NCI-H1694 treated with DMSO at 0.1 percent for 48 hours (cell line): Measurements from ENCODE around the gene GLYATL3.
"Not testable (repeated sequence)": the region's sequence is repeated elsewhere in the genome, so short reads cannot be mapped to it uniquely, and the experiment has no call there.

Source experiments
- DNase-seq: peaks from one replicate; lab custom pipeline; 2025; lab: John Stamatoyannopoulos, UW

The GLYATL3 gene

GRCh38 chr6:49499623-49500022, at the start of gene GLYATL3:
Gene GLYATL3, plus strand, starts transcription at chr6:49499923. Its CDS starts 12,068 bp downstream, at chr6:49511991.
- DNase-seq = no peak

- DNase-seq = no peak
Observed at GRCh38 chr6:49453221-49453620, 46.5 kb upstream of the GLYATL3 start.

GRCh38 chr6:49454787-49455709, 44.7 kb upstream of the GLYATL3 start:
- no peak for DNase-seq

- no peak for DNase-seq
Observed at GRCh38 chr6:49457771-49458170, 42.0 kb upstream of the GLYATL3 start.

GRCh38 chr6:49462071-49462470, 37.7 kb upstream of the GLYATL3 start:
- DNase-seq = no peak

GRCh38 chr6:49462599-49462926, 37.2 kb upstream of the GLYATL3 start:
- DNase-seq = no peak

- DNase-seq = peak; percentile 87
Observed at GRCh38 chr6:49462927-49463611, 36.7 kb upstream of the GLYATL3 start, which contains the start of the genes CENPQ and MMUT. Gene CENPQ, plus strand, starts transcription at chr6:49463370. Its CDS starts 6,807 bp downstream, at chr6:49470177. Gene MMUT, minus strand, starts transcription at chr6:49463253. Its CDS starts 3,787 bp downstream, at chr6:49459466.

- no peak for DNase-seq
Observed at GRCh38 chr6:49463612-49463967, 36.1 kb upstream of the GLYATL3 start.

GRCh38 chr6:49464691-49465090, 35.0 kb upstream of the GLYATL3 start:
- no peak for DNase-seq

- no peak for DNase-seq
Observed at GRCh38 chr6:49468042-49468441, 31.7 kb upstream of the GLYATL3 start.

GRCh38 chr6:49476564-49476963, 23.2 kb upstream of the GLYATL3 start:
- not testable (repeated sequence) for DNase-seq

GRCh38 chr6:49479308-49479970, 20.3 kb upstream of the GLYATL3 start:
- no peak for DNase-seq

GRCh38 chr6:49481846-49482245, 17.9 kb upstream of the GLYATL3 start:
- not testable (repeated sequence) for DNase-seq

GRCh38 chr6:49483380-49483779, 16.3 kb upstream of the GLYATL3 start:
- not testable (repeated sequence) for DNase-seq

GRCh38 chr6:49490633-49491032, 9.1 kb upstream of the GLYATL3 start:
- DNase-seq = no peak

GRCh38 chr6:49497304-49497703, 2.4 kb upstream of the GLYATL3 start:
- DNase-seq = no peak

- DNase-seq = no peak
Observed at GRCh38 chr6:49499126-49499525, 597 bp upstream of the GLYATL3 start.

- no peak for DNase-seq
Observed at GRCh38 chr6:49504666-49505065, 4.9 kb downstream of the GLYATL3 start.

GRCh38 chr6:49506569-49507111, 6.9 kb downstream of the GLYATL3 start:
- no peak for DNase-seq

GRCh38 chr6:49509342-49509741, 9.6 kb downstream of the GLYATL3 start:
- no peak for DNase-seq

- no peak for DNase-seq
Observed at GRCh38 chr6:49513153-49513989, 13.6 kb downstream of the GLYATL3 start.
